Endothelial cell of umbilical vein (primary cell): Measurements from ENCODE around the gene ST8SIA1.

Source experiments
- CTCF ChIP-seq, 2 donors: IDR thresholded peaks; 1 replicate in 1 of 2; 2 replicates in 1 of 2; pipeline ENCODE4 v1.5.1; 2011; ENCODE audit warnings: low read length in 2 of 2, mild to moderate bottlenecking in 2 of 2, moderate library complexity in 2 of 2, control low read depth in 1 of 2, inconsistent platforms in 1 of 2, low read depth in 1 of 2; ENCODE audit not compliant: insufficient read depth in 1 of 2; ENCODE audit errors: extremely low read depth in 1 of 2
- EZH2 ChIP-seq: IDR thresholded peaks from 2 replicates; pipeline ENCODE4 v1.6.1; 2012; ENCODE audit warnings: borderline replicate concordance, low read depth, mild to moderate bottlenecking, moderate library complexity, low read length, inconsistent platforms; ENCODE audit not compliant: severe bottlenecking
- POLR2A ChIP-seq: IDR thresholded peaks from 2 replicates; pipeline ENCODE4 v1.6.1; 2012; ENCODE audit warnings: low read depth, mild to moderate bottlenecking, control low read depth, low read length
- POLR2AphosphoS5 ChIP-seq: IDR thresholded peaks from 2 replicates; pipeline ENCODE4 v1.6.1; 2012; ENCODE audit warnings: low read depth, mild to moderate bottlenecking, control low read depth, low read length, moderate library complexity; ENCODE audit not compliant: insufficient read depth

- TF ChIP-seq CTCF (IDR thresholded peaks at IDR 0.05; ENCODE audit: extremely low read depth in 1 of 2, insufficient read depth in 1 of 2, low read depth in 1 of 2, low read length in 2 of 2), result no peak
- no peak for TF ChIP-seq POLR2A
- no peak for TF ChIP-seq EZH2
- TF ChIP-seq POLR2AphosphoS5, result no peak
Observed at GRCh38 chr12:22201101-22201500, 133.4 kb downstream of the ST8SIA1 start.
